MCF 10A (cell line): Measurements from ENCODE around the gene HCN2. TPM values are rescaled to one million over a fixed set of nuclear protein-coding genes. Genes with fewer than 3 reads are reported as not detected.

ENCODE experiments used
- BruUV-seq: library from RNA; stranded (reverse); fragments of 400-500 nt; replicated peaks from 2 replicates; lab custom pipeline; 2021; lab: Mats Ljungman, UMichigan
- CTCF ChIA-PET: fragments of 300-600 bp; sonication (Branson Sonifier 250); formaldehyde crosslinking; extraction: SDS; loops from one replicate; lab custom pipeline; 2021; ENCODE audit warnings: antibody characterized with exemption, inconsistent platforms; lab: Yijun Ruan, JAX
- POLR2A ChIA-PET: fragments of 300-600, 350-650 bp; sonication (Branson Sonifier 250); formaldehyde crosslinking; extraction: SDS; loops from one replicate; lab custom pipeline; 2020; ENCODE audit warnings: antibody characterized with exemption, inconsistent platforms; lab: Yijun Ruan, JAX
- DNase-seq: peaks from one replicate; pipeline ENCODE4 v3.0.0-alpha.2; 2018; ENCODE audit not compliant: unreplicated experiment
- H3K27ac Mint-ChIP-seq: one replicate; pipeline ENCODE4 v1.8.0; 2022; ENCODE audit warnings: mild to moderate bottlenecking, low read depth, mixed read lengths; ENCODE audit not compliant: unreplicated experiment
- H3K27me3 Mint-ChIP-seq: one replicate; pipeline ENCODE4 v1.8.0; 2022; ENCODE audit warnings: mixed read lengths; ENCODE audit not compliant: insufficient read depth, unreplicated experiment
- H3K36me3 Mint-ChIP-seq: one replicate; pipeline ENCODE4 v1.8.0; 2022; ENCODE audit warnings: mild to moderate bottlenecking, moderate library complexity, mixed read lengths; ENCODE audit not compliant: insufficient read depth, unreplicated experiment
- H3K4me1 Mint-ChIP-seq: one replicate; pipeline ENCODE4 v1.8.0; 2022; ENCODE audit warnings: mixed read lengths; ENCODE audit not compliant: insufficient read depth, unreplicated experiment
- H3K4me3 Mint-ChIP-seq: one replicate; pipeline ENCODE4 v1.8.0; 2022; ENCODE audit warnings: mild to moderate bottlenecking, moderate library complexity, mixed read lengths; ENCODE audit not compliant: unreplicated experiment
- H3K9me3 Mint-ChIP-seq: one replicate; pipeline ENCODE4 v1.8.0; 2022; ENCODE audit warnings: mixed read lengths; ENCODE audit not compliant: unreplicated experiment
- CTCF ChIP-seq: fragments of 200-600 bp; IDR thresholded peaks from one replicate; pipeline ENCODE4 v1.8.0; 2022; ENCODE audit warnings: antibody characterized with exemption, mild to moderate bottlenecking; ENCODE audit not compliant: unreplicated experiment
- intact Hi-C: fragments of 100-400 bp; cut with micrococcal nuclease; formaldehyde crosslinking; loops from 2 replicates; pipeline ENCODE4 v1.14.1; 2022
- total RNA-seq: library from RNA; stranded (reverse); gene quantifications from 2 replicates; pipeline ENCODE4 v1.2.3, GENCODE V29; 2022

Gene HCN2
- total RNA-seq, 1 experiment from 2014 or later: 0.68 TPM

- H3K4me1 Mint-ChIP-seq: peaks cover 11% of the 10 kb centered on the region
- ChIA-PET POLR2A (no interaction called here), CTCF (no interaction called here)
- H3K9me3 Mint-ChIP-seq: no peaks in the 10 kb centered on the region
- no peak for DNase-seq
- intact Hi-C loops: no loop called here
- H3K27ac Mint-ChIP-seq: no peak overlapping the region
- BruUV-seq: no TSS peak
- peaks cover 38% of the 10 kb centered on the region for H3K36me3 Mint-ChIP-seq
- H3K27me3 Mint-ChIP-seq: no peaks in the 10 kb centered on the region
- H3K4me3 Mint-ChIP-seq: no peak overlapping the region
- TF ChIP-seq CTCF: no peak
Measured at GRCh38 chr19:613732-614567, 24.3 kb downstream of the HCN2 start.

DNA sequence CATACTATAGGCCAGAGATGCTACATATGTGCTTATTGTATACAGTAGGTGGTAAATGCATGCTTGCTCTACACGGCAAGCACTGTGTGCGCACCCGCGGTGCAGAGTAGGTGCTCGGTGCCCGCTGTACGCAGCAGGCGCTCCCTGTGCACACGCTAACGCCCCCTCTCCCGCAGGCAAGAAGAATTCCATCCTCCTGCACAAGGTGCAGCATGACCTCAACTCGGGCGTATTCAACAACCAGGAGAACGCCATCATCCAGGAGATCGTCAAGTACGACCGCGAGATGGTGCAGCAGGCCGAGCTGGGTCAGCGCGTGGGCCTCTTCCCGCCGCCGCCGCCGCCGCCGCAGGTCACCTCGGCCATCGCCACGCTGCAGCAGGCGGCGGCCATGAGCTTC lies 25.9 kb downstream of the HCN2 start:
- BruUV-seq: no TSS peak
- Mint-ChIP-seq H3K4me3 (no peak overlapping the region), H3K27ac (no peak overlapping the region), H3K9me3 (no peaks in the 10 kb centered on the region), H3K27me3 (no peaks in the 10 kb centered on the region), H3K36me3 (peaks cover 40% of the 10 kb centered on the region), H3K4me1 (peaks cover 11% of the 10 kb centered on the region)
- intact Hi-C loops: no loop called here
- POLR2A ChIA-PET: no interaction called here
- CTCF ChIA-PET: no interaction called here
- no peak for TF ChIP-seq CTCF
- no peak for DNase-seq

GRCh38 chr19:616062-616700 lies 26.5 kb downstream of the HCN2 start:
- peaks cover 40% of the 10 kb centered on the region for H3K36me3 Mint-ChIP-seq
- ChIA-PET CTCF (no interaction called here), POLR2A (no interaction called here)
- no peaks in the 10 kb centered on the region for H3K9me3 Mint-ChIP-seq
- H3K4me1 Mint-ChIP-seq: peaks cover 6% of the 10 kb centered on the region
- H3K27ac Mint-ChIP-seq: no peak overlapping the region
- no peak overlapping the region for H3K4me3 Mint-ChIP-seq
- no peaks in the 10 kb centered on the region for H3K27me3 Mint-ChIP-seq
- intact Hi-C loops: no loop called here
- DNase-seq: no peak
- BruUV-seq: no TSS peak
- no peak for TF ChIP-seq CTCF

- no peaks in the 10 kb centered on the region for H3K27me3 Mint-ChIP-seq
- no peak overlapping the region for H3K27ac Mint-ChIP-seq
- H3K36me3 Mint-ChIP-seq: peaks cover 38% of the 10 kb centered on the region
- BruUV-seq: no TSS peak
- no peak for TF ChIP-seq CTCF
- DNase-seq: no peak
- intact Hi-C loops: no loop called here
- H3K9me3 Mint-ChIP-seq: no peaks in the 10 kb centered on the region
- H3K4me3 Mint-ChIP-seq: no peak overlapping the region
- no peaks in the 10 kb centered on the region for H3K4me1 Mint-ChIP-seq
- CTCF ChIA-PET: no interaction called here
- POLR2A ChIA-PET: interaction anchor here (1.3 kb wide), 1 partner anchor 9 kb away, joined by 3 read pairs; no protein-coding TSS in a partner anchor
Measured at GRCh38 chr19:616747-617526, 27.3 kb downstream of the HCN2 start.
